Left ventricle myocardium inferior (tissue), 1 donor: Measurements from ENCODE around the gene CDH12. TPM values are rescaled to one million over a fixed set of nuclear protein-coding genes. Genes with fewer than 3 reads are reported as not detected.
"Not testable (repeated sequence)": the region's sequence is repeated elsewhere in the genome, so short reads cannot be mapped to it uniquely, and the experiment has no call there.

Experiments
- DNase-seq: peaks from one replicate; pipeline ENCODE4 v3.0.0-alpha.2; 2020
- H3K27ac ChIP-seq: fragments of 200-600 bp; replicated peaks from 2 replicates; pipeline ENCODE4 v1.8.0; 2021
- H3K27me3 ChIP-seq: fragments of 200-600 bp; 2 replicates; pipeline ENCODE4 v1.8.0; 2021; ENCODE audit warnings: low read depth
- H3K36me3 ChIP-seq: fragments of 200-600 bp; 2 replicates; pipeline ENCODE4 v1.8.0; 2021
- H3K4me1 ChIP-seq: fragments of 200-600 bp; 2 replicates; pipeline ENCODE4 v1.8.0; 2021
- H3K4me3 ChIP-seq: fragments of 200-600 bp; 2 replicates; pipeline ENCODE4 v1.8.0; 2021; ENCODE audit warnings: mild to moderate bottlenecking, moderate library complexity
- H3K9me3 ChIP-seq: fragments of 200-600 bp; replicated peaks from 2 replicates; pipeline ENCODE4 v1.8.0; 2021
- CTCF ChIP-seq: fragments of 200-600 bp; IDR thresholded peaks from 2 replicates; pipeline ENCODE4 v1.8.0; 2021; ENCODE audit warnings: antibody characterized with exemption, mild to moderate bottlenecking, borderline replicate concordance
- intact Hi-C: fragments of 100-400 bp; cut with micrococcal nuclease; formaldehyde crosslinking; loops from one replicate; pipeline ENCODE4 v1.11.0; 2022
- total RNA-seq: library from RNA; stranded (reverse); fragmentation: NEBNext Ultra II Directional; extraction: Animal tissue kit (Norgen Biotek cat#: 25700); gene quantifications from one replicate; pipeline ENCODE4 v1.2.1, GENCODE V29; 2021
- donor health status: DM: no; HTN: yes; CAD: no; lungs with severe emphysema.

The CDH12 gene
- total RNA-seq, 1 donor from 2014 or later = not detected

DNA sequence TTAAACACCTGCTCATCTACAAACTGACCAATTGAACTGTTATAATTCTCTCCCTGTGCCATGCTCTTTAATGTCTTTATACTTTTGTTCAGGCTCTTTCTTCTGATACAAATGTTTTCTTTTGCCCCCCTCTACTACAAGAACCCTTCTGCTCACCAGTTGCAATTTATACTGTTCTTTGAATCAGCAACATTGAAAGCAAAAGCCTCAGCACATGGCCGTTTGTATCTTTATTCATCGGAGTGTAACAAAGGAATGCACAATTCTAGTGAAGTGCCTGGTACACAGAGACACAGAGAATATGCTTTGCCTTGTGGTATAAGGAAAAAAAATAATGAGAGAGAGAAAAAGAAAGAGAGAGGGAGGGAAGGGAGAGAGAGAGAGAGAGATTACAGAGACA lies 547.1 kb downstream of the CDH12 start:
- Histone ChIP-seq H3K36me3 (no peaks in the 10 kb centered on the region), H3K27me3 (no peaks in the 10 kb centered on the region), H3K27ac (no peak overlapping the region), H3K9me3 (no peaks in the 10 kb centered on the region), H3K4me3 (no peak overlapping the region), H3K4me1 (no peaks in the 10 kb centered on the region)
- no peak for TF ChIP-seq CTCF
- intact Hi-C loops = no loop called here
- no peak for DNase-seq

DNA sequence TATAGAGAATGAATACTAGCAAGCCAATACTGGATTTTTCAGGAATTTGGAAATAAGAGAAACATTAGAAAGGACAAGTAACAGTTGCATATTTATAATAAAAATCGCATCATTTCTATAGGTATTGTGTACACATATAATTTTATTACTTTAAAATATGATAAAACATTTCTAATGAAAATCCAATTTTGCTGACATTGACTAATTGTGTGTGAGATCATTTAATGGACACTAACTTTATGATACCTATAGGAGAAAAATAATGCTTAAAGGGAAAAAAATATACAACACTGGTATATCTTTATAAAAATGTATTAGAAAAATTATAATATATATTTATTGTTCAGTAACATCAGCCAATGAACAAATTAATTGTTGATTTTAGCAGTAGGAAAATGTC lies 557.3 kb downstream of the CDH12 start:
- no peaks in the 10 kb centered on the region for H3K27me3 ChIP-seq
- intact Hi-C loops = no loop called here

GRCh38 chr5:22293147-22293546 lies 560.0 kb downstream of the CDH12 start:
- no peaks in the 10 kb centered on the region for H3K4me1 ChIP-seq
- peaks cover 64% of the 10 kb centered on the region for H3K9me3 ChIP-seq
- no peaks in the 10 kb centered on the region for H3K36me3 ChIP-seq
- no peak for DNase-seq
- no peaks in the 10 kb centered on the region for H3K27me3 ChIP-seq
- H3K27ac ChIP-seq = no peak overlapping the region
- no peak for TF ChIP-seq CTCF
- intact Hi-C loops = no loop called here
- H3K4me3 ChIP-seq = no peak overlapping the region

More for the DNA sequence above, 557.3 kb downstream of the CDH12 start:
- H3K27ac ChIP-seq = no peak overlapping the region
- H3K4me3 ChIP-seq = no peak overlapping the region
- TF ChIP-seq CTCF = no peak
- H3K9me3 ChIP-seq = peaks cover 41% of the 10 kb centered on the region
- H3K4me1 ChIP-seq = no peaks in the 10 kb centered on the region
- H3K36me3 ChIP-seq = no peaks in the 10 kb centered on the region
- DNase-seq = no peak

DNA sequence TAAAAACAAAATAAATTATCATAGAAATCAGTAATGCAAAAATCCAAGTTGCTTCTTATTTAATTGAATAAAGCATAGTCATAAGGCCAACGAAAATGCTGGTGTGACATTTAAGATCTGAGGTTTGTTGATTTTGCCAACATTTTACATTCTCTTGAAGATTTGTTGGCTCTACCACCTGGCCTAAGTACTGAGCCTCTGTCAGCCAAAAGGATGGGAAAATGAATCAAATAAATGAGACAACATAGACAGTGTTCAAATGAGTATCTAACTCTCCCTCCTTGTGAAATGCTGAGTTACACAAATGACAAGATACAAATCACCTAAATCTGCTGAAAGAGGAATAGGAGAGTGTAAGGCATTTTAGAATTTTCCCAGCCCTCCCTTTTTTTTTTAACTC lies 575.0 kb downstream of the CDH12 start:
- Histone ChIP-seq H3K4me3 (no peak overlapping the region), H3K9me3 (peaks cover 40% of the 10 kb centered on the region), H3K27ac (no peak overlapping the region), H3K27me3 (no peaks in the 10 kb centered on the region), H3K36me3 (no peaks in the 10 kb centered on the region), H3K4me1 (no peaks in the 10 kb centered on the region)
- intact Hi-C loops = no loop called here
- DNase-seq = no peak
- TF ChIP-seq CTCF = no peak

- H3K27me3 ChIP-seq = no peaks in the 10 kb centered on the region
- TF ChIP-seq CTCF = no peak
- no peak overlapping the region for H3K27ac ChIP-seq
- no peak for DNase-seq
- H3K36me3 ChIP-seq = no peaks in the 10 kb centered on the region
- intact Hi-C loops = no loop called here
- no peak overlapping the region for H3K4me3 ChIP-seq
- no peaks in the 10 kb centered on the region for H3K4me1 ChIP-seq
- peaks cover 34% of the 10 kb centered on the region for H3K9me3 ChIP-seq
These were observed 576.1 kb downstream of the CDH12 start for GRCh38 chr5:22277006-22277405.

GRCh38 chr5:22265855-22266254 lies 587.3 kb downstream of the CDH12 start:
- H3K4me1 ChIP-seq, intact Hi-C loops: not testable (repeated sequence)

More at GRCh38 chr5:22265855-22266254, 587.3 kb downstream of the CDH12 start:
- H3K27ac ChIP-seq, H3K4me3 ChIP-seq, DNase-seq, H3K36me3 ChIP-seq, H3K27me3 ChIP-seq: not testable (repeated sequence)
- H3K9me3 ChIP-seq = peaks cover 25% of the 10 kb centered on the region
